H9 (cell line): ENCODE results near the gene COMT. TPM values are rescaled to one million over a fixed set of nuclear protein-coding genes. Genes with fewer than 3 reads are reported as not detected.
A peak's percentile ranks its signal among the peaks of the same experiment; 100 is the strongest.

Source experiments
- DNase-seq: peaks from one replicate; pipeline ENCODE4 v3.0.0-alpha.2; 2017
- H2AFZ ChIP-seq: one replicate; pipeline ENCODE4 v1.6.1; 2013; ENCODE audit warnings: mild to moderate bottlenecking, low read length, control low read depth, moderate library complexity
- H2AK5ac ChIP-seq: 2 replicates; pipeline ENCODE4 v1.6.1; 2013; ENCODE audit warnings: low read length, control low read depth, mixed read lengths; ENCODE audit not compliant: insufficient read length
- H2BK120ac ChIP-seq: one replicate; pipeline ENCODE4 v1.6.1; 2013; ENCODE audit warnings: low read depth, mild to moderate bottlenecking, low read length, control low read depth, inconsistent platforms; ENCODE audit not compliant: poor library complexity, severe bottlenecking
- H2BK12ac ChIP-seq: 2 replicates; pipeline ENCODE4 v1.6.1; 2013; ENCODE audit warnings: low read length, control low read depth, mixed read lengths, low read depth; ENCODE audit not compliant: insufficient read length
- H2BK15ac ChIP-seq: 2 replicates; pipeline ENCODE4 v1.6.1; 2013; ENCODE audit warnings: low read depth, low read length, control low read depth
- H2BK20ac ChIP-seq: one replicate; pipeline ENCODE4 v1.6.1; 2013; ENCODE audit warnings: low read depth, mild to moderate bottlenecking, low read length, control low read depth, inconsistent platforms; ENCODE audit not compliant: poor library complexity, severe bottlenecking
- H2BK5ac ChIP-seq: 2 replicates; pipeline ENCODE4 v1.6.1; 2013; ENCODE audit warnings: low read length, control low read depth, mixed read lengths; ENCODE audit not compliant: insufficient read length
- H3K14ac ChIP-seq: 2 replicates; pipeline ENCODE4 v1.6.1; 2013; ENCODE audit warnings: low read length, control low read depth; ENCODE audit not compliant: insufficient read depth
- H3K18ac ChIP-seq: 2 replicates; pipeline ENCODE4 v1.6.1; 2013; ENCODE audit warnings: low read depth, mild to moderate bottlenecking, mixed read lengths, low read length, control low read depth; ENCODE audit not compliant: insufficient read length
- H3K23ac ChIP-seq: 2 replicates; pipeline ENCODE4 v1.6.1; 2013; ENCODE audit warnings: low read length, control low read depth, mixed read lengths, low read depth; ENCODE audit not compliant: insufficient read length
- H3K23me2 ChIP-seq: 2 replicates; pipeline ENCODE4 v1.6.1; 2013; ENCODE audit warnings: low read depth, mild to moderate bottlenecking, mixed read lengths, low read length, control low read depth; ENCODE audit not compliant: insufficient read length, poor library complexity, severe bottlenecking
- H3K27ac ChIP-seq: 2 replicates; pipeline ENCODE4 v1.5.1; 2013; ENCODE audit warnings: low read length, control low read depth, mixed read lengths, low read depth; ENCODE audit not compliant: insufficient read length
- H3K27me3 ChIP-seq: 2 replicates; pipeline ENCODE4 v1.6.1; 2013; ENCODE audit warnings: low read length, control low read depth, inconsistent platforms; ENCODE audit not compliant: insufficient read depth
- H3K4ac ChIP-seq: 2 replicates; pipeline ENCODE4 v1.6.1; 2013; ENCODE audit warnings: low read depth, mild to moderate bottlenecking, control low read depth, inconsistent platforms, low read length, moderate library complexity
- H3K4me1 ChIP-seq: 2 replicates; pipeline ENCODE4 v1.6.1; 2013; ENCODE audit warnings: low read length, control low read depth, inconsistent platforms; ENCODE audit not compliant: insufficient read depth
- H3K4me2 ChIP-seq: 2 replicates; pipeline ENCODE4 v1.6.1; 2013; ENCODE audit warnings: low read length, control low read depth, mixed read lengths; ENCODE audit not compliant: insufficient read length, insufficient read depth
- H3K56ac ChIP-seq: 2 replicates; pipeline ENCODE4 v1.6.1; 2013; ENCODE audit warnings: low read depth, mild to moderate bottlenecking, mixed read lengths, low read length, control low read depth; ENCODE audit not compliant: insufficient read length
- H3K79me1 ChIP-seq: 2 replicates; pipeline ENCODE4 v1.6.1; 2013; ENCODE audit warnings: low read depth, mild to moderate bottlenecking, moderate library complexity, low read length, control low read depth, inconsistent platforms; ENCODE audit not compliant: insufficient read depth, poor library complexity, severe bottlenecking
- H3K79me2 ChIP-seq: 2 replicates; pipeline ENCODE4 v1.6.1; 2013; ENCODE audit warnings: low read length, control low read depth, inconsistent platforms; ENCODE audit not compliant: insufficient read depth
- H3K9ac ChIP-seq: 2 replicates; pipeline ENCODE4 v1.6.1; 2013; ENCODE audit warnings: low read length, control low read depth, mixed read lengths; ENCODE audit not compliant: insufficient read length; ENCODE audit errors: extremely low read depth
- H3K9me3 ChIP-seq: one replicate; pipeline ENCODE4 v1.6.1; 2013; ENCODE audit warnings: low read depth, low read length, inconsistent platforms; ENCODE audit not compliant: control insufficient read depth
- H3T11ph ChIP-seq: one replicate; pipeline ENCODE4 v1.6.1; 2013; ENCODE audit warnings: mild to moderate bottlenecking, low read length, control low read depth, inconsistent platforms
- H4K20me1 ChIP-seq: one replicate; pipeline ENCODE4 v1.6.1; 2013; ENCODE audit not compliant: control insufficient read depth, insufficient read length, insufficient read depth
- H4K5ac ChIP-seq: 2 replicates; pipeline ENCODE4 v1.6.1; 2013; ENCODE audit warnings: low read depth, mild to moderate bottlenecking, mixed read lengths, low read length, control low read depth; ENCODE audit not compliant: insufficient read length
- H4K8ac ChIP-seq: replicated peaks from 2 replicates; pipeline ENCODE4 v1.6.1; 2013; ENCODE audit warnings: low read length, control low read depth, mixed read lengths, low read depth; ENCODE audit not compliant: insufficient read length
- H4K91ac ChIP-seq: 2 replicates; pipeline ENCODE4 v1.6.1; 2013; ENCODE audit warnings: low read depth, mild to moderate bottlenecking, moderate library complexity, mixed read lengths, low read length, control low read depth; ENCODE audit not compliant: insufficient read length
- H3K27ac Mint-ChIP-seq, 3 experiments: 2 replicates in 2 of 3; 3 replicates in 1 of 3; pipeline ENCODE4 v1.8.0; 2020 to 2021; ENCODE audit warnings: mixed read lengths in 3 of 3, mild to moderate bottlenecking in 1 of 3, moderate library complexity in 1 of 3
- H3K27me3 Mint-ChIP-seq: 2 replicates; pipeline ENCODE4 v1.8.0; 2021; ENCODE audit warnings: low read depth, mild to moderate bottlenecking, moderate library complexity, mixed read lengths
- H3K36me3 Mint-ChIP-seq, 3 experiments: 2 replicates in 2 of 3; 3 replicates in 1 of 3; pipeline ENCODE4 v1.8.0; 2020 to 2021; ENCODE audit warnings: low read depth in 3 of 3, mixed read lengths in 3 of 3; ENCODE audit not compliant: insufficient read depth in 1 of 3
- H3K4me1 Mint-ChIP-seq, 2 experiments: 2 replicates each; pipeline ENCODE4 v1.8.0; 2020; ENCODE audit warnings: mixed read lengths in 2 of 2
- H3K4me3 Mint-ChIP-seq, 2 experiments: 2 replicates in 1 of 2; 3 replicates in 1 of 2; pipeline ENCODE4 v1.8.0; 2020 to 2021; ENCODE audit warnings: mild to moderate bottlenecking in 2 of 2, mixed read lengths in 2 of 2, moderate library complexity in 1 of 2
- H3K9me3 Mint-ChIP-seq, 2 experiments: 2 replicates in 1 of 2; 3 replicates in 1 of 2; pipeline ENCODE4 v1.8.0; 2020; ENCODE audit warnings: mild to moderate bottlenecking in 2 of 2, mixed read lengths in 2 of 2, moderate library complexity in 1 of 2
- WGBS: extraction: QIAGEN DNeasy Blood & Tissue Kit; methylation state at CpG from one replicate; pipeline ENCODE4 v1.1.7; 2013; ENCODE audit warnings: missing lambda C conversion rate, low lambda C conversion rate, mixed read lengths; ENCODE audit not compliant: insufficient read length; ENCODE audit errors: extremely low coverage; 5-methylcytosine and 5-hydroxymethylcytosine counted together
- total RNA-seq: library from RNA; stranded (reverse); gene quantifications from 2 replicates; pipeline ENCODE4 v1.2.1, GENCODE V29; 2021
- TF ChIP-seq, protein P1 (sequence below): fragments of 200-600 bp; sonication (generic); conservative IDR thresholded peaks from 3 replicates; pipeline ENCODE4 v1.8.0; 2021; ENCODE audit warnings: antibody characterized with exemption, mild to moderate bottlenecking

COMT gene
- total RNA-seq, 1 experiment from 2014 or later = 42.2 TPM

- Histone ChIP-seq H3K27ac (no peak overlapping the region), H3K14ac (no peak overlapping the region), H3K4me1 (no peaks in the 10 kb centered on the region; the same call in 1 of the 2 replicates), H2BK20ac (no peak overlapping the region), H2BK15ac (no peak overlapping the region), H3K27me3 (no peaks in the 10 kb centered on the region), H3K4ac (no peak overlapping the region), H3K79me2 (no peaks in the 10 kb centered on the region), H3K23me2 (no peaks in the 10 kb centered on the region), H3K56ac (no peak overlapping the region), H3K23ac (no peak overlapping the region), H3K79me1 (no peaks in the 10 kb centered on the region), H2BK120ac (no peak overlapping the region), H4K20me1 (no peaks in the 10 kb centered on the region), H2BK12ac (no peak overlapping the region), H3K18ac (no peak overlapping the region), H3K9ac (no peak overlapping the region), H3K9me3 (no peaks in the 10 kb centered on the region), H2BK5ac (no peak overlapping the region), H4K91ac (no peak overlapping the region), H3K4me2 (no peak overlapping the region), H4K5ac (no peak overlapping the region), H3T11ph (no peak overlapping the region), H4K8ac (no peak overlapping the region), H2AFZ (no peak overlapping the region), H2AK5ac (no peak overlapping the region)
- Mint-ChIP-seq H3K27ac (0 out of 7 replicates have a peak overlapping the region, but pooled peaks of 2 of the 3 experiments have one; percentile 5 to 13), H3K9me3 (no peaks in the 10 kb centered on the region), H3K27me3 (no peaks in the 10 kb centered on the region; the same call in 1 of the 2 replicates), H3K4me3 (no peak overlapping the region; a peak in 1 of 5 replicates), H3K36me3 (peaks cover 0 to 2% (median 0%) of the 10 kb centered on the region in 3 experiments; a peak in 1 of 7 replicates), H3K4me1 (peaks cover 10 to 18% of the 10 kb centered on the region in 2 experiments)
- no peak for DNase-seq
- WGBS = no CpG with 5 or more reads among the region's 11 CpGs
- TF ChIP-seq, protein P1, sequence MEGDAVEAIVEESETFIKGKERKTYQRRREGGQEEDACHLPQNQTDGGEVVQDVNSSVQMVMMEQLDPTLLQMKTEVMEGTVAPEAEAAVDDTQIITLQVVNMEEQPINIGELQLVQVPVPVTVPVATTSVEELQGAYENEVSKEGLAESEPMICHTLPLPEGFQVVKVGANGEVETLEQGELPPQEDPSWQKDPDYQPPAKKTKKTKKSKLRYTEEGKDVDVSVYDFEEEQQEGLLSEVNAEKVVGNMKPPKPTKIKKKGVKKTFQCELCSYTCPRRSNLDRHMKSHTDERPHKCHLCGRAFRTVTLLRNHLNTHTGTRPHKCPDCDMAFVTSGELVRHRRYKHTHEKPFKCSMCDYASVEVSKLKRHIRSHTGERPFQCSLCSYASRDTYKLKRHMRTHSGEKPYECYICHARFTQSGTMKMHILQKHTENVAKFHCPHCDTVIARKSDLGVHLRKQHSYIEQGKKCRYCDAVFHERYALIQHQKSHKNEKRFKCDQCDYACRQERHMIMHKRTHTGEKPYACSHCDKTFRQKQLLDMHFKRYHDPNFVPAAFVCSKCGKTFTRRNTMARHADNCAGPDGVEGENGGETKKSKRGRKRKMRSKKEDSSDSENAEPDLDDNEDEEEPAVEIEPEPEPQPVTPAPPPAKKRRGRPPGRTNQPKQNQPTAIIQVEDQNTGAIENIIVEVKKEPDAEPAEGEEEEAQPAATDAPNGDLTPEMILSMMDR = no peak
Observed at GRCh38 chr22:19901577-19902244, 39.9 kb upstream of the COMT start.
